T-helper 2 cell treated with Interferon-gamma antibody and Interleukin-4, amounts not matched to agents 5 μg/mL and 100 μg/mL, for 36 hours (primary cell): ENCODE results near the gene UBR3.
"Not testable (repeated sequence)": the region's sequence is repeated elsewhere in the genome, so short reads cannot be mapped to it uniquely, and the experiment has no call there.

Experiments used
- DNase-seq: peaks from one replicate; pipeline ENCODE4 v3.0.0; 2021; ENCODE audit warnings: low spot score
- H3K27ac Mint-ChIP-seq: one replicate; pipeline ENCODE4 v1.8.0; 2021; ENCODE audit warnings: mild to moderate bottlenecking, mixed read lengths
- H3K27me3 Mint-ChIP-seq: one replicate; pipeline ENCODE4 v1.8.0; 2021; ENCODE audit warnings: low read depth, mixed read lengths
- H3K36me3 Mint-ChIP-seq: one replicate; pipeline ENCODE4 v1.8.0; 2021; ENCODE audit warnings: low read depth, mixed read lengths
- H3K4me1 Mint-ChIP-seq: one replicate; pipeline ENCODE4 v1.8.0; 2021; ENCODE audit warnings: low read depth, mixed read lengths
- H3K4me3 Mint-ChIP-seq: one replicate; pipeline ENCODE4 v1.8.0; 2022; ENCODE audit warnings: mild to moderate bottlenecking, moderate library complexity, mixed read lengths
- H3K9me3 Mint-ChIP-seq: one replicate; pipeline ENCODE4 v1.8.0; 2021; ENCODE audit warnings: mixed read lengths

UBR3 gene

DNA sequence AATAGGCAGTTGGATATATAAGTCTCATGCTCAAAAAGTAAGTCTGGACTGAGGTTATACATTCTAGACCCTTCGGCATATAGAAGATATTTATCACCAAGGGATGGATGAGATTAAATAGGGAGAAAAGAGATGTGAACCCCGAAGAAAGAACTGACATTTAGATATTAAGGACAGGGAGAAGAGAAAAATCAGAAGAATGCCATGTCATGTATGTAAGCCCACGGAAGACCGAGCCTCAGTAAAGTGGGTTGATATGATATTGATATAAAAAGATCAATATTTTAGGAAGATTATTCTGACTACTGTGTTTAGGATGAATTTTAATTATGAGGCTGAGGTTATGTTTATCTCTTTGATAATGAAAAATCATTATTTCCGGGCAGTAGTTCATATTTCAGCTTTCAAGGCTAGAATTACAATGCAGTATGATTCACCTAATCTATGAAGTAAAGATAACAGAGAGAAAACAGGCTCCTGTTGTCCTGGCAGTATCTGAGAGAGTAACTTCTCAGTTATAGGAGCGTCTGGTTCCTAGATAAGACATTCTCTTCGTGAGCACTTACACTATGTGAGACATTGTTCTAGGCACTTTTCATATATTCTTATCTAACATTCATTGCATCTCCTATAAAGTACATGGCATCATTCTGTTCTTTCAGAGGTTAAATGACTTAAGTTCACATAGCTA is 83.0 kb downstream of the UBR3 start:
- no peaks in the 10 kb centered on the region for H3K27me3 Mint-ChIP-seq
- no peak for DNase-seq
- H3K36me3 Mint-ChIP-seq = peaks cover 7% of the 10 kb centered on the region
- no peak overlapping the region for H3K27ac Mint-ChIP-seq
- H3K9me3 Mint-ChIP-seq = no peaks in the 10 kb centered on the region
- H3K4me3 Mint-ChIP-seq = no peak overlapping the region
- no peaks in the 10 kb centered on the region for H3K4me1 Mint-ChIP-seq

DNA sequence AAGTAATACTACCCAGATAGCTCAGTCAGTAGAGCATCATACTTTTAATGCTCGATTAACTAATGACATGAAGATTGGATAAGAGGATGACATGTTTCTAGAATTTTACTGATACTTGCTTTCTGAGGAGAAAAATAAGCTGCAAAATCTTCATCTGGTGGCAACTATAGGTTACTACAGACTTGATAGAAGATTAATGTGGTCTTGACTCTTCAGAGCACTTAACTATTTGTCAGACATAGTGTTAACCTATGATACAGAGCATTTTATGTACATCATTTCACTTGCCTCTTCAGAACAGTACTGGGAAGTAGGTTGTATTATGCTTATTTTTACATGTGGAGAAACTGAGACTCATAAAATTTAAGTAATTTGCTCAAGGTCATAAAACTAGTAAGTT is 83.9 kb downstream of the UBR3 start:
- no peaks in the 10 kb centered on the region for H3K4me1 Mint-ChIP-seq
- DNase-seq = no peak
- H3K36me3 Mint-ChIP-seq = peaks cover 10% of the 10 kb centered on the region
- H3K27ac Mint-ChIP-seq = no peak overlapping the region
- no peak overlapping the region for H3K4me3 Mint-ChIP-seq
- no peaks in the 10 kb centered on the region for H3K27me3 Mint-ChIP-seq
- H3K9me3 Mint-ChIP-seq = no peaks in the 10 kb centered on the region

DNA sequence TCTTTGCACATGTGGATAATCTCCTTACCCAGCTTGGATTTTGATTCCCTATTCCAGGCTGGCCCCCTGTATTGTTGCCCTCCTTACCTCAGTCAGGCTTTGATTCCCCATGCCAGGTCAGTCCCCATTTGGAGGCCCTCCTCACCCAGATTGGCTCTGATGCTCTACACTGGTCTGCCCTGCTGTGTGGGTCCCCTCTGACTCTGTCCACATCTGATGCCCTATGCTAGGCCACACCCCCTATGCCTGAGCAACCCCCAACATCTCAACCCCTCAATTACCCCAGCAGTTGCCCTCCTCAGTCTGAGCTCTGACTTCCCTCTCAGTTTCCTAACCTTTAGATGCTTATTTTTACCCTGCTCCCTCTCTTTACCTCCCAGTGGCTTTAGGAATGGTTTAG is 89.4 kb downstream of the UBR3 start:
- Mint-ChIP-seq H3K36me3 (peaks cover 4% of the 10 kb centered on the region), H3K27ac (no peak overlapping the region), H3K4me3 (no peak overlapping the region), H3K9me3 (no peaks in the 10 kb centered on the region), H3K4me1 (no peaks in the 10 kb centered on the region), H3K27me3 (no peaks in the 10 kb centered on the region)
- no peak for DNase-seq

DNA sequence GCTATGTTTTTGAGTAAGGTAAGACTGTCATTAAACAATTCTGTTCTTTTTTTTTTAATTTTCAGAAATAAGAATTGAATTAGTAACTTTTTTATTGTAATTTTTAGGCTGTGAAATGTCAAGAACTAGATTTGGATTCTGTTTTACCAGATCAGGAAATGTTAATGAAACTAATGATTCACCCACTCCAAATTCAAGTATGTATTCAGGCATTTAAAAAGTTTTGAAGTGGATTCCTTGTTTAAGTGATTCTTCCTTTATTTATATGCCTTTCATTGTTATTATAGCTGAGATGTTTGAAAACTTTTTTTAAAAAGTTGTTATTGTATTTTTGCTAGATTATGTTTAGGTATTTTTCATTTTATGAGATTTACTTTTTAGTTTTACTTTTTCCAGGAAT is 96.7 kb downstream of the UBR3 start:
- Mint-ChIP-seq H3K9me3 (no peaks in the 10 kb centered on the region), H3K27me3 (no peaks in the 10 kb centered on the region), H3K27ac (no peak overlapping the region), H3K4me3 (no peak overlapping the region), H3K36me3 (peaks cover 4% of the 10 kb centered on the region), H3K4me1 (no peaks in the 10 kb centered on the region)
- no peak for DNase-seq

DNA sequence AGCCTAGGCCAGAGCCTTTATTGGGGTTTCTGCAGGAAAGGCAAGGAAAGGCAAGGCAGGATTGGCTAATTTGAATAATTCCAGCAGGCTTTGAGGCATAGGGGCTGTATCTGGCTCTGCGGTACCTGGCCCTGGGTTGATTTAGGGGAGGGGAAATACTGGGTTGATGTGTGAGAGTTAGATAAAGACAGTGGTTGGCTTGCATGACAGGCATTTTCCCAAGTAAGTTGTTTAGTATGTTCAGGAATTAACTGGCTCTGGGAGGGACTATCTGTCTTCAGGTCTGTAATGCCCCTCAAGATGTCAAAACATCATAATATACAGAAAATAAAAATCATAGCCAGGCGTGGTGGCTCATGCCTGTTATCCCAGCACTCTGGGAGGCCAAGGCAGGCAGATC is 98.7 kb downstream of the UBR3 start:
- Mint-ChIP-seq H3K36me3 (peaks cover 4% of the 10 kb centered on the region), H3K9me3 (no peaks in the 10 kb centered on the region), H3K4me3 (no peak overlapping the region), H3K4me1 (no peaks in the 10 kb centered on the region), H3K27ac (no peak overlapping the region), H3K27me3 (no peaks in the 10 kb centered on the region)
- DNase-seq = no peak

DNA sequence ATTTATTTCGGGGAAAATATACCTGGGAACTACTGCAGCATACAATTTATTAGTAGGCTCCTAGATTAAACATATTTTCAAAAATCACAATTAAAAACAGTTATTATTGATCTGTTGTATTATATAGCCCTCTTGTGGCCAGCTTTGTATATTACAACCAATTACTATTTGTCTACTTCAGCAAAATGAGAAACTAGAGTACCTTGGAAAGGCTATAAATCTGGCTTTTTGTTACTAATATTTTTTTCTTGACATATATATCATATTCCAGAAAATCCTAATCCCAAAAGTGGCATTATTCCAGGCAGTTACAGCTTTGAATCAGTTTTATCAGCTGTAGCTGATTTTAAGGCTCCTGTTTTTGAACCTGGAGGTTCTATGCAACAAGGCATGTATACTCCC is 101.2 kb downstream of the UBR3 start:
- Mint-ChIP-seq H3K4me1 (no peaks in the 10 kb centered on the region), H3K27me3 (no peaks in the 10 kb centered on the region), H3K9me3 (no peaks in the 10 kb centered on the region), H3K4me3 (no peak overlapping the region), H3K27ac (no peak overlapping the region), H3K36me3 (peaks cover 4% of the 10 kb centered on the region)
- DNase-seq = no peak

DNA sequence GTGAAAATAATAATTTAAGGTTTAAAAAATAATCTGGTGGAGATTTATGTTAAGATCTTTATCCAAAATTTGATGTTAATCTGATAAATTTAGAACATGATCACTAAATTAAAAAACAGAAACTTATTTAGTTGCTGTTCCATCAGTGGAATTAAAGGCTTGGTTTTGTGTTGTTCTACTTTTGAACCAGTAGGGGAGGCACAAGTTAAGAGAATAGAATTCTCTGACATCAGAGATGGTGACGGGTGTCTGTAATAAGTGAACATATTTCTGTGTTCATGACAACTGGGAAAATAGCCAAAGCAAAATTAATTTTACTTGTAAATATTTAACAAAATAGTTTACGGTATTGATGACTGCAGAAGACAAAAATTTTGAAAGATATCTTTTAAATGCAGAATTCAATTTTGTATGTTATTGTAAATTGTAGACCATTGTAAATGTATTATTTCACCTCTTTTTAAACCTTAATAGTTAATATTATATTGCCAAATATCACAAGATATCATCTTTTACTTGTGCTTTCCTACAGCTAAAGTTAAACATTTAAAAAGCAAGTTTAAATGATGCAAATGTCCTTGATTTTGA is 106.0 kb downstream of the UBR3 start:
- no peaks in the 10 kb centered on the region for H3K9me3 Mint-ChIP-seq

DNA sequence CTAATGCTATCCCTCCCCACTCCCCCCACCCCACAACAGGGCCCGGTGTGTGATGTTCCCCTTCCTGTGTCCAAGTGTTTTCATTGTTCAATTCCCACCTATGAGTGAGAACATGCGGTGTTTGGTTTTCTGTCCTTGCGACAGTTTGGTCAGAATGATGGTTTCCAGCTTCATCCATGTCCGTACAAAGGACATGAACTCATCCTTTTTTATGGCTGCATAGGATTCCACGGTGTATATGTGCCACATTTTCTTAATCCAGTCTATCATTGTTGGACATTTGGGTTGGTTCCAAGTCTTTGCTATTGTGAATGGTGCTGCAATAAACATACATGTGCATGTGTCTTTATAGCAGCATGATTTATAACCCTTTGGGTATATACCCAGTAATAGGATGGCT is 109.4 kb downstream of the UBR3 start:
- H3K4me1 Mint-ChIP-seq, DNase-seq, H3K4me3 Mint-ChIP-seq, H3K9me3 Mint-ChIP-seq, H3K27me3 Mint-ChIP-seq, H3K27ac Mint-ChIP-seq: not testable (repeated sequence)
- peaks cover 14% of the 10 kb centered on the region for H3K36me3 Mint-ChIP-seq

More for the DNA sequence above, 106.0 kb downstream of the UBR3 start:
- Mint-ChIP-seq H3K27ac (no peak overlapping the region), H3K36me3 (peaks cover 14% of the 10 kb centered on the region), H3K4me1 (no peaks in the 10 kb centered on the region), H3K27me3 (no peaks in the 10 kb centered on the region), H3K4me3 (no peak overlapping the region)
- no peak for DNase-seq

DNA sequence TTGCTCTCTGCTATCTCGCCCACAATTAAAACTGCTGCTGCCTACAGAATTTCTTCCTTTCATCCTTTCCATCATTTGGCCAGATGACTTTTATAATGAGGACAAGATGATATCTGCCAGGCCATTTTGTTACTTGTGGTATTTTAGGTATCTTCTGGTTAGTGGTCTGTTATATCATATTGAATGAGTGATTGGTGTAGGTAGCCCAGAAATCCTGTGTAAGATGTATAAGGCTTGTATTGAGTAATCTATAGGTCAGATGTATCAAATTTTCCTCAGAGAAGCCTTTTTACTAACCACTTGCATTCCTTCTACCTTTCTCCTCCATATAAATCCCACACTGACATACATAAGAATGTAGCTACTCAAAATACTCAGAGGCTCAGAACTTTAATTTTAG is 118.3 kb downstream of the UBR3 start:
- DNase-seq = no peak
- Mint-ChIP-seq H3K4me3 (no peak overlapping the region), H3K4me1 (peaks cover 2% of the 10 kb centered on the region), H3K36me3 (peaks cover 10% of the 10 kb centered on the region), H3K27ac (no peak overlapping the region), H3K27me3 (no peaks in the 10 kb centered on the region), H3K9me3 (no peaks in the 10 kb centered on the region)

DNA sequence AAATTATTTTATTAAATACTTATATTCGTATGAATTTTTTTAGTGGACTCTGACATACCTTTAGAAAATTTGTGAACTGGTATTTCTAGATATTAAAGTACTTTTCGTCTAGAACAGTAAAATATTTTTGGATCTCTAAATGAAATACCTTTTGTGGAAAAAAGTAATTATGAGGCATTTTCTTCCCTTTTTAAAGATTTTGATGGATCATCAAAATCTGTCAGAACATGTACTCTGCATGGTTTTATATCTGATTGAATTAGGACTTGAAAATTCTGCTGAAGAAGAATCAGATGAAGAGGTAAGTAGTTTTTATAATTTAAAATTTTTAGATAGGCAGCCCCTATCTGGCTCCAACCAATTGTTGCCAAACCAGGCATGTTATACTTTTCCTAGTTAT is 118.8 kb downstream of the UBR3 start:
- H3K27ac Mint-ChIP-seq = no peak overlapping the region
- peaks cover 10% of the 10 kb centered on the region for H3K36me3 Mint-ChIP-seq
- H3K4me1 Mint-ChIP-seq = peaks cover 2% of the 10 kb centered on the region
- no peaks in the 10 kb centered on the region for H3K27me3 Mint-ChIP-seq
- H3K4me3 Mint-ChIP-seq = no peak overlapping the region
- DNase-seq = no peak
- H3K9me3 Mint-ChIP-seq = no peaks in the 10 kb centered on the region

DNA sequence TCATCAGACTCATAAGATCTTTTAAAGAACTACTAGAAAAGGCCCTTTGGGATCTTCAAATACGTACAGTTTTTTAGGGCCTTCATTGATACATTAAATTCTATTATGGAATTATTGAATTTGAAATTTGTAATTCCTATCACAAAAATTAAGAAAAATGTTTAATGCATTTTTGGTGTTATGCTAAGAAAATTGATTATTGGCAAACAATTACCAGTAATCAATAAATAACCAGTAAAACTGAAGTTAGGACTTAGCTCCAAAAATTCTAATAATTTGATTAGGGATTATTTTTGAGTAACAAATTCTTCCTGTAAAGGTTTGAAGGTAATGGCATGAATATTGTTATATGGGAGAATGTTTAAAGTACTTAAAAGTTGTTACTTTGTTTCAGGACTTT is 119.3 kb downstream of the UBR3 start:
- Mint-ChIP-seq H3K4me3 (no peak overlapping the region), H3K36me3 (peaks cover 10% of the 10 kb centered on the region), H3K4me1 (peaks cover 2% of the 10 kb centered on the region), H3K27me3 (no peaks in the 10 kb centered on the region), H3K9me3 (no peaks in the 10 kb centered on the region), H3K27ac (no peak overlapping the region)
- no peak for DNase-seq

DNA sequence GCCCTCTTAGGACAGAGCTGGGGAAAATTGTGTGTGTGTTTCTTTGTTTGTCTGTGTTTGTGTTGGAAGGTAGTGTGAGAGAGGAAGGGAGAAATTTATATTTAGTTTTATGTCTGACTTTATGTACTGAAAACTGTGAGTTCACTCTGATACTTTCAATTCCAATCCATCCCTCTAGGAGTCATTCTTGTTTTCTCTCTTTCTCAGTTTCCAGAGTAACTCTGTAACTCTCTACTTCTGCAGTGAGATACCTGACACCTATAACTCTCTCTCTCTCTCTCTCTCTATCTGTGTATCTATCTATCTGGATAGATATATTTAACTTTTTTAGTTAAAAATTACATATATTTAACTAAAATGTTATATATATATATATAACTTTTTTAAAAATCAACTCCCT is 128.7 kb downstream of the UBR3 start:
- H3K27ac Mint-ChIP-seq = no peak overlapping the region
- DNase-seq = no peak
- no peak overlapping the region for H3K4me3 Mint-ChIP-seq
- H3K9me3 Mint-ChIP-seq = no peaks in the 10 kb centered on the region
- no peaks in the 10 kb centered on the region for H3K4me1 Mint-ChIP-seq
- H3K36me3 Mint-ChIP-seq = peaks cover 23% of the 10 kb centered on the region
- no peaks in the 10 kb centered on the region for H3K27me3 Mint-ChIP-seq

DNA sequence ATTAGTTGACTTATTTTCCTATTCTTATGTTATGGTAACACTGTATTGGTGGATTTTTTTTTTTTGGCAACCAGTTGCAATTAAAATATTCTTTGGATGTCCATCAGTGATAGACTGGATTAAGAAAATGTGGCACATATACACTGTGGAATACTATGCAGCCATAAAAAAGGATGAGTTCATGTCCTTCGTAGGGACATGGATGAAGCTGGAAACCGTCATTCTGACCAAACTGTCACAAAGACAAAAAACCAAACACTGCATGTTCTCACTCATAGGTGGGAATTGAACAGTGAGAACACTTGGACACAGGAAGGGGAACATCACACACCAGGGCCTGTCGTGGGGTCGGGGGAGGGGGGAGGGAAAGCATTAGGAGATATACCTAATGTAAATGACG is 130.0 kb downstream of the UBR3 start:
- H3K36me3 Mint-ChIP-seq = peaks cover 23% of the 10 kb centered on the region
- not testable (repeated sequence) for H3K9me3 Mint-ChIP-seq

DNA sequence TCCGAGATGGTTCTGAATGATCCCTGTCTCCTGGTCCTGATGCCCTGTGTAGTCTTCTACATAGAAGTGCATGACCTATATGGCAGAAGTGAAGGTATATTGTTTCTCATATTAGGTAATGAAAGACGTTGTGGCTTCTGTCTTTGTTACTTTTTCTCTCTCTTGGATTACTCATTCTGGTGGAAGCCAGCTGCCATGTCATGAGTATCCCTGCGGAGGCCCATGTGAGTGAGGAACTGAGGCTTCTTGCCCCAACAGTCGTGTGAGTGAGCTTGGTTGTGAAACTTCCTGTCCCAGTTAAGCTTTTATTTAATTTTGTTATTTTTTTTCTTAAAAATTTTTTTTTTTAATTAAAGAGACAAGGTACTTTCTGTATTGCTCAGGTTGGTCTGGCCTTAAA is 134.7 kb downstream of the UBR3 start:
- Mint-ChIP-seq H3K4me3 (no peak overlapping the region), H3K27me3 (no peaks in the 10 kb centered on the region), H3K27ac (no peak overlapping the region), H3K4me1 (no peaks in the 10 kb centered on the region), H3K36me3 (peaks cover 17% of the 10 kb centered on the region), H3K9me3 (no peaks in the 10 kb centered on the region)
- no peak for DNase-seq

More for the DNA sequence above, 130.0 kb downstream of the UBR3 start:
- H3K4me3 Mint-ChIP-seq, H3K4me1 Mint-ChIP-seq, DNase-seq, H3K27me3 Mint-ChIP-seq, H3K27ac Mint-ChIP-seq: not testable (repeated sequence)

DNA sequence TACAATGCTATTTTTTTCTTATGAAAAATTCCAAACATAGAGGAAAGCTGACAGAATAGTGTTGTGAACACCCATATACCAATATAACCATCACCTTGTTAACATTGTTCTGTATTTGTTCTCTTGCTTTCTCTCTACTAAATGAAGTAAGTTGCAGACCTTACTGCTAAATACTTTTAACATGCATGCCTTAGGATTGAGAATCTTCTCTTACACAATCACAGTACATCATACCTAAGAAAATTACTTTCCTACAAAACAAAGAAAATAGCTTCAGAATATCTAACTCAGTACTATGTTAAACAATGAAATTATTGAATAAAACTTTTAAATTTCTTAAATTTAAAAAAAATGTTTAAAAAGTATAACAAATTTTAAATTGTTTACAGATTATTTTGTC is 136.5 kb downstream of the UBR3 start:
- Mint-ChIP-seq H3K9me3 (no peaks in the 10 kb centered on the region), H3K4me1 (no peaks in the 10 kb centered on the region), H3K4me3 (no peak overlapping the region), H3K36me3 (peaks cover 12% of the 10 kb centered on the region), H3K27me3 (no peaks in the 10 kb centered on the region), H3K27ac (no peak overlapping the region)
- DNase-seq = no peak
